OCI-LY7 (cell line): Measurements from ENCODE around the gene FOLR1. TPM values are rescaled to one million over a fixed set of nuclear protein-coding genes. Genes with fewer than 3 reads are reported as not detected.
"Not testable (repeated sequence)": the region's sequence is repeated elsewhere in the genome, so short reads cannot be mapped to it uniquely, and the experiment has no call there.

Experiments
- Bru-seq: library from RNA; stranded (reverse); fragments of 400-500 nt; gene quantifications from one replicate; lab custom pipeline; 2021; lab: Mats Ljungman, UMichigan
- BruChase-seq, 2 experiments: library from RNA; stranded (reverse); fragments of 400-500 nt; gene quantifications; one replicate each; lab custom pipeline; 2021; lab: Mats Ljungman, UMichigan
- BruUV-seq: library from RNA; stranded (reverse); fragments of 400-500 nt; replicated peaks from 2 replicates; lab custom pipeline; 2021; lab: Mats Ljungman, UMichigan
- CTCF ChIA-PET: fragments of 300-600 bp; sonication (Branson Sonifier 250); formaldehyde crosslinking; loops from one replicate; lab custom pipeline; 2022; ENCODE audit warnings: antibody characterized with exemption; ENCODE audit not compliant: unreplicated experiment; lab: Charles Lee
- POLR2A ChIA-PET: fragments of 300-600 bp; sonication (Branson Sonifier 250); formaldehyde crosslinking; loops from one replicate; lab custom pipeline; 2022; ENCODE audit warnings: antibody characterized with exemption; lab: Charles Lee
- DNase-seq: peaks from one replicate; pipeline ENCODE4 v3.0.0-alpha.2; 2015; ENCODE audit warnings: low spot score
- H2AFZ ChIP-seq: fragments of 200-600 bp; sonication (generic), shearing (Covaris generic); 2 replicates; pipeline ENCODE4 v1.6.1; 2014; ENCODE audit warnings: mild to moderate bottlenecking, antibody characterized with exemption, low read length, moderate library complexity
- H3K27ac ChIP-seq: fragments of 200-600 bp; sonication (generic); 2 replicates; pipeline ENCODE4 v1.5.1; 2014; ENCODE audit warnings: mixed run types, low read depth, mild to moderate bottlenecking, moderate library complexity, low read length, inconsistent platforms; ENCODE audit not compliant: poor library complexity, severe bottlenecking
- H3K36me3 ChIP-seq: fragments of 200-600 bp; sonication (generic); 2 replicates; pipeline ENCODE4 v1.6.1; 2014; ENCODE audit warnings: mild to moderate bottlenecking, antibody characterized with exemption, low read length, moderate library complexity, mixed read lengths; ENCODE audit not compliant: insufficient read depth
- H3K4me1 ChIP-seq: fragments of 200-600 bp; sonication (generic); 2 replicates; pipeline ENCODE4 v1.5.1; 2014; ENCODE audit warnings: mild to moderate bottlenecking, low read length; ENCODE audit not compliant: insufficient read depth, poor library complexity, severe bottlenecking
- H3K4me2 ChIP-seq: fragments of 200-600 bp; sonication (generic); 2 replicates; pipeline ENCODE4 v1.6.1; 2014; ENCODE audit warnings: mild to moderate bottlenecking, low read length
- H3K4me3 ChIP-seq: fragments of 200-600 bp; sonication (generic); 2 replicates; pipeline ENCODE4 v1.5.1; 2014; ENCODE audit warnings: mild to moderate bottlenecking, low read depth, low read length; ENCODE audit not compliant: poor library complexity, severe bottlenecking
- H3K79me2 ChIP-seq: fragments of 200-600 bp; sonication (generic); 2 replicates; pipeline ENCODE4 v1.6.1; 2016; ENCODE audit warnings: low read depth, mild to moderate bottlenecking, low read length, moderate library complexity, mixed read lengths; ENCODE audit not compliant: insufficient read depth
- H3K9me2 ChIP-seq: fragments of 200-600 bp; sonication (generic); 2 replicates; pipeline ENCODE4 v1.6.1; 2016; ENCODE audit warnings: mild to moderate bottlenecking, low read length, mixed read lengths; ENCODE audit not compliant: insufficient read depth
- H3K9me3 ChIP-seq: fragments of 200-600 bp; sonication (generic); 2 replicates; pipeline ENCODE4 v1.6.1; 2014; ENCODE audit warnings: mild to moderate bottlenecking, mixed run types, low read length, mixed read lengths
- H4K20me1 ChIP-seq: fragments of 200-600 bp; sonication (generic); 2 replicates; pipeline ENCODE4 v1.6.1; 2014; ENCODE audit warnings: mild to moderate bottlenecking, antibody characterized with exemption, low read length, moderate library complexity, mixed read lengths; ENCODE audit not compliant: insufficient read depth
- CTCF ChIP-seq: fragments of 200-600 bp; sonication (generic); conservative IDR thresholded peaks from 2 replicates; pipeline ENCODE4 v1.5.1; 2014; ENCODE audit warnings: mild to moderate bottlenecking, antibody characterized with exemption, low read length, moderate library complexity, mixed read lengths
- EZH2phosphoT487 ChIP-seq: fragments of 200-600 bp; sonication (generic); IDR thresholded peaks from 2 replicates; pipeline ENCODE4 v1.6.1; 2018; ENCODE audit warnings: low read depth, borderline replicate concordance, mild to moderate bottlenecking, mixed run types, antibody characterized with exemption, low read length, moderate library complexity, mixed read lengths
- intact Hi-C: fragments of 100-400 bp; cut with micrococcal nuclease; formaldehyde crosslinking; loops from one replicate; pipeline ENCODE4 v1.10.0; 2022; ENCODE audit not compliant: unreplicated experiment
- long read RNA-seq: library from polyadenylated mRNA; stranded (forward); transcript quantifications from one replicate; pipeline ENCODE4 v2.0.0, GENCODE V29; 2022
- total RNA-seq, 2 experiments: library from RNA; depleted of rRNA in 1 of 2; stranded (reverse); fragments of >200 nt in 1 of 2; shearing (Covaris generic) in 1 of 2; gene quantifications; 2 replicates each; pipeline ENCODE4 v1.2.3, GENCODE V29; 2014 to 2022

Gene FOLR1
- total RNA-seq (2014; rRNA removed; shearing (Covaris generic)) (not detected in 2 replicates), total RNA-seq (2022) (not detected in 2 replicates), Bru-seq, nascent RNA (not detected), BruChase-seq, experiment 1, labeled RNA remaining after a 6-hour chase (not detected), BruChase-seq, experiment 2, labeled RNA remaining after a 2-hour chase (not detected)
- long read RNA-seq: 0 reads

GRCh38 chr11:72191961-72192381 lies at the start of gene FOLR1:
Gene FOLR1, plus strand, starts transcription at chr11:72192140. Its CDS starts 34 bp downstream, at chr11:72192174.
- H3K36me3 ChIP-seq: no peaks in the 10 kb centered on the region
- no peaks in the 10 kb centered on the region for H3K9me2 ChIP-seq
- H4K20me1 ChIP-seq: no peaks in the 10 kb centered on the region
- TF ChIP-seq EZH2phosphoT487 (no peak), CTCF (no peak)
- H3K27ac ChIP-seq: no peak within 1 kb of the TSS
- no peaks in the 10 kb centered on the region for H3K9me3 ChIP-seq
- no peaks in the 10 kb centered on the region for H3K79me2 ChIP-seq
- no peaks in the 10 kb centered on the region for H3K4me1 ChIP-seq
- DNase-seq: no peak
- H3K4me2 ChIP-seq: no peak within 1 kb of the TSS
- no peak within 1 kb of the TSS for H3K4me3 ChIP-seq
- intact Hi-C loops: no loop called here
- BruUV-seq: no TSS peak
- CTCF ChIA-PET: interaction anchor here (0.6 kb wide), 1 partner anchor 255 kb away, joined by 3 read pairs; no protein-coding TSS in a partner anchor
- POLR2A ChIA-PET: no interaction called here
- H2AFZ ChIP-seq: no peak within 1 kb of the TSS

DNA sequence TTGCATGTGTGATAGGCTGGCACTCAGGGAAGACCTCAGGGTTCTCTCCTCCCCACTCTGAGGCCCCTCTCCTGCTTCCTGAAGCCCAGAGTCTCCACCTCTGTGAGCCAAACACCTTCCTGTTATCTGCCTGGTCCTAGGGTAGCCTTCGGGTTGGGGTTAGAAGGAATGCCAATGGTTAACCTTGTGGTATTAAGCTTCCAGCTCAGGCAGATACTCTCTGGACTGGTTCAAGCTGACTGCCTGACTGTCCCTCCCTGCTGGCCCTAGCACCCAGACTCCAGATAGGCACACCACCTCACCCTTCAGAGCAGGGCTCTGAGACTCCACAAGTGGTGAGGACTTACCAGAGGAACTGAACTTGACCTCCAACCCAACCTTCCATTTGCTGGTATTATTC lies 49.4 kb upstream of the FOLR1 start:
- H3K4me3 ChIP-seq, H3K79me2 ChIP-seq, H2AFZ ChIP-seq, H3K27ac ChIP-seq, H4K20me1 ChIP-seq, H3K4me1 ChIP-seq, intact Hi-C loops, DNase-seq, BruUV-seq, H3K9me3 ChIP-seq, H3K36me3 ChIP-seq, H3K4me2 ChIP-seq, POLR2A ChIA-PET, H3K9me2 ChIP-seq: not testable (repeated sequence)
- CTCF ChIA-PET: interaction anchor here (1.0 kb wide), 1 partner anchor 117 kb away, joined by 3 read pairs; no protein-coding TSS in a partner anchor

GRCh38 chr11:72144807-72145565 lies 47.0 kb upstream of the FOLR1 start:
- Histone ChIP-seq H3K9me2 (no peaks in the 10 kb centered on the region), H2AFZ (no peak overlapping the region), H4K20me1 (no peaks in the 10 kb centered on the region), H3K27ac (no peak overlapping the region), H3K36me3 (no peaks in the 10 kb centered on the region), H3K79me2 (no peaks in the 10 kb centered on the region), H3K4me3 (no peak overlapping the region), H3K4me2 (no peak overlapping the region), H3K9me3 (no peaks in the 10 kb centered on the region), H3K4me1 (no peaks in the 10 kb centered on the region)
- POLR2A ChIA-PET: interaction anchor here (0.7 kb wide), 2 partner anchors 67 to 163 kb away, joined by 3 to 5 read pairs; no protein-coding TSS in a partner anchor
- CTCF ChIA-PET: no interaction called here
- intact Hi-C loops: loop anchor here (1.0 kb wide), 2 partner anchors 120 to 168 kb away; no protein-coding TSS in a partner anchor
- TF ChIP-seq CTCF (no peak), EZH2phosphoT487 (no peak)
- DNase-seq: no peak
- no TSS peak for BruUV-seq
